Ovary (tissue), 10 donors: Measurements from ENCODE around the gene ADM5. TPM values are rescaled to one million over a fixed set of nuclear protein-coding genes. Genes with fewer than 3 reads are reported as not detected.

Experiments used
- DNase-seq, 5 donors: peaks; one replicate each; pipeline ENCODE4 v3.0.0-alpha.2; 2019 to 2020
- H3K27ac ChIP-seq, 2 donors: fragments of 200-600 bp; one replicate each; pipeline versions ENCODE4 v1.5.1 to v1.8.0; 2019 to 2022
- H3K27me3 ChIP-seq: fragments of 200-600 bp; one replicate; pipeline ENCODE4 v1.8.0; 2022
- H3K36me3 ChIP-seq: fragments of 200-600 bp; sonication (generic); one replicate; pipeline ENCODE4 v1.5.1; 2019
- H3K4me1 ChIP-seq: one replicate; pipeline ENCODE4 v1.8.1; 2013; ENCODE audit warnings: mild to moderate bottlenecking, moderate library complexity; ENCODE audit not compliant: insufficient read depth
- H3K4me3 ChIP-seq: fragments of 200-600 bp; sonication (generic); one replicate; pipeline ENCODE4 v1.5.1; 2017
- H3K9me3 ChIP-seq, 2 donors: fragments of 200-600 bp in 1 of 2; sonication (generic) in 1 of 2; one replicate each; pipeline versions ENCODE4 v1.5.1 to v1.8.1; 2013 to 2019; ENCODE audit warnings: mild to moderate bottlenecking in 1 of 2, moderate library complexity in 1 of 2
- EP300 ChIP-seq: sonication (generic); formaldehyde crosslinking; IDR thresholded peaks from one replicate; pipeline ENCODE4 v1.6.1; 2017; ENCODE audit warnings: antibody characterized with exemption
- POLR2A ChIP-seq: fragments of 450-650 bp; IDR thresholded peaks from one replicate; pipeline ENCODE4 v1.6.1; 2017; ENCODE audit warnings: antibody characterized with exemption, mild to moderate bottlenecking, moderate library complexity
- WGBS, 3 donors: extraction: QIAGEN DNeasy Blood & Tissue Kit in 1 of 3; methylation state at CpG; one replicate each; pipeline versions ENCODE4 v1.1.5 to v1.1.7; 2013 to 2017; 5-methylcytosine and 5-hydroxymethylcytosine counted together
- intact Hi-C, 4 donors: fragments of 100-400 bp; cut with DNase I; formaldehyde crosslinking; loops; one replicate each; pipeline versions ENCODE4 v1.11.0 to v1.15.1; 2022 to 2023
- long read RNA-seq, 3 donors: library from polyadenylated mRNA in 2 of 3; unstranded in 2 of 3; transcript quantifications; one replicate each; pipeline ENCODE4 v2.0.0 and lab custom pipeline, GENCODE V29; 2021 to 2026
- polyA plus RNA-seq, 2 donors: library from polyadenylated mRNA; stranded (reverse); fragments of 200-250 nt in 1 of 2; fragments of 350-450 nt in 1 of 2; fragmentation: Illumina TruSeq in 1 of 2; extraction: RNeasy Lipid Tissue Mini Kit (QIAGEN cat#74804) in 1 of 2; gene quantifications; one replicate each; pipeline ENCODE4 v1.2.3, GENCODE V29; 2013 to 2014
- total RNA-seq, 7 donors: library from RNA; depleted of rRNA in 2 of 7; stranded (reverse); fragments of >200 nt in 2 of 7; fragmentation: NEBNext Ultra II Directional in 3 of 7; extraction: Animal tissue kit (Norgen Biotek cat#: 25700) in 3 of 7; gene quantifications; one replicate each; pipeline versions ENCODE4 v1.1.0 to v1.2.4, GENCODE V29; 2016 to 2023
- TF ChIP-seq, protein P1 (sequence below), 3 donors: fragments of 450-650 bp in 2 of 3; fragments of 200-600 bp in 1 of 3; IDR thresholded peaks; one replicate each; pipeline versions ENCODE4 v1.5.1 to v1.8.0; 2016 to 2022; ENCODE audit warnings: antibody characterized with exemption in 3 of 3, mild to moderate bottlenecking in 1 of 3
- donor health status: DM: no; HTN: no; CAD: no; lungs with moderate emphysema.
- donor health status: DM: no; HTN: no; CAD: no.
- donor health status: Bipolar disorder and iron deficiency.
- donor health status: DM: yes; HTN: yes; CAD: no.
- donor health status: DM: no; HTN: no; CAD: no.
- donor health status: DM: yes; HTN: yes; CAD: no.

ADM5 gene, protein sequence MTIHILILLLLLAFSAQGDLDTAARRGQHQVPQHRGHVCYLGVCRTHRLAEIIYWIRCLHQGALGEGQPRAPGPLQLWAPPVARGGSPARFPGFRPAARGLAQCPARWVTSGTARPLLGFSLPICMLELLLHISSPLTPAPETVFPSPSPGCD
- total RNA-seq, result 1 to 10 TPM in 4 of 7 donors, under 1 TPM in 3; 0.48 to 1.9 (median 1.3) TPM
- 1 to 10 TPM in 1 of 2 donors, not detected in 1; 1.6 TPM for polyA plus RNA-seq
- long read RNA-seq, donor 1, partial matches to known transcripts, result 0 of 1 reads
- long read RNA-seq, donor 1, other reads (novel, unspliced or antisense), result 0 of 1 reads
- long read RNA-seq, donor 2, partial matches to known transcripts, result 0 of 3 reads
- long read RNA-seq, donor 2, other reads (novel, unspliced or antisense), result 0 of 3 reads
- long read RNA-seq, donor 3, partial matches to known transcripts, result 0 of 1 reads
- long read RNA-seq, donor 3, other reads (novel, unspliced or antisense), result 0 of 1 reads

- TF ChIP-seq POLR2A (no peak), EP300 (no peak)
- TF ChIP-seq, protein P1, sequence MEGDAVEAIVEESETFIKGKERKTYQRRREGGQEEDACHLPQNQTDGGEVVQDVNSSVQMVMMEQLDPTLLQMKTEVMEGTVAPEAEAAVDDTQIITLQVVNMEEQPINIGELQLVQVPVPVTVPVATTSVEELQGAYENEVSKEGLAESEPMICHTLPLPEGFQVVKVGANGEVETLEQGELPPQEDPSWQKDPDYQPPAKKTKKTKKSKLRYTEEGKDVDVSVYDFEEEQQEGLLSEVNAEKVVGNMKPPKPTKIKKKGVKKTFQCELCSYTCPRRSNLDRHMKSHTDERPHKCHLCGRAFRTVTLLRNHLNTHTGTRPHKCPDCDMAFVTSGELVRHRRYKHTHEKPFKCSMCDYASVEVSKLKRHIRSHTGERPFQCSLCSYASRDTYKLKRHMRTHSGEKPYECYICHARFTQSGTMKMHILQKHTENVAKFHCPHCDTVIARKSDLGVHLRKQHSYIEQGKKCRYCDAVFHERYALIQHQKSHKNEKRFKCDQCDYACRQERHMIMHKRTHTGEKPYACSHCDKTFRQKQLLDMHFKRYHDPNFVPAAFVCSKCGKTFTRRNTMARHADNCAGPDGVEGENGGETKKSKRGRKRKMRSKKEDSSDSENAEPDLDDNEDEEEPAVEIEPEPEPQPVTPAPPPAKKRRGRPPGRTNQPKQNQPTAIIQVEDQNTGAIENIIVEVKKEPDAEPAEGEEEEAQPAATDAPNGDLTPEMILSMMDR (IDR thresholded peaks at IDR 0.05), result peak in 1 of 3 donors; percentile 32
- WGBS, 3 donors, result 24 to 29% (median 26%) methylated on average over 41 to 54 of the region's 54 CpGs
- peak within 1 kb of the TSS; percentile 8 to 10 for H3K27ac ChIP-seq
- peak in 4 of 5 donors; percentile 57 to 68 (median 62) for DNase-seq
- no peaks in the 10 kb centered on the region for H3K36me3 ChIP-seq
- no peaks in the 10 kb centered on the region for H3K9me3 ChIP-seq
- intact Hi-C loops, result loop anchor here in 1 of 4 donors (2.0 to 10.0 kb wide), 3 partner anchors 67 to 215 kb away; partner anchors contain the start of genes FLT3LG and PRR12
- peak within 1 kb of the TSS; percentile 39 for H3K4me3 ChIP-seq
- H3K4me1 ChIP-seq, result no peaks in the 10 kb centered on the region
- H3K27me3 ChIP-seq, result no peaks in the 10 kb centered on the region
These were observed at the start of gene ADM5 for GRCh38 chr19:49689133-49690078. Gene ADM5 (plus strand): TSS chr19:49689594. CDS start chr19:49689838, 244 bp downstream.

DNA sequence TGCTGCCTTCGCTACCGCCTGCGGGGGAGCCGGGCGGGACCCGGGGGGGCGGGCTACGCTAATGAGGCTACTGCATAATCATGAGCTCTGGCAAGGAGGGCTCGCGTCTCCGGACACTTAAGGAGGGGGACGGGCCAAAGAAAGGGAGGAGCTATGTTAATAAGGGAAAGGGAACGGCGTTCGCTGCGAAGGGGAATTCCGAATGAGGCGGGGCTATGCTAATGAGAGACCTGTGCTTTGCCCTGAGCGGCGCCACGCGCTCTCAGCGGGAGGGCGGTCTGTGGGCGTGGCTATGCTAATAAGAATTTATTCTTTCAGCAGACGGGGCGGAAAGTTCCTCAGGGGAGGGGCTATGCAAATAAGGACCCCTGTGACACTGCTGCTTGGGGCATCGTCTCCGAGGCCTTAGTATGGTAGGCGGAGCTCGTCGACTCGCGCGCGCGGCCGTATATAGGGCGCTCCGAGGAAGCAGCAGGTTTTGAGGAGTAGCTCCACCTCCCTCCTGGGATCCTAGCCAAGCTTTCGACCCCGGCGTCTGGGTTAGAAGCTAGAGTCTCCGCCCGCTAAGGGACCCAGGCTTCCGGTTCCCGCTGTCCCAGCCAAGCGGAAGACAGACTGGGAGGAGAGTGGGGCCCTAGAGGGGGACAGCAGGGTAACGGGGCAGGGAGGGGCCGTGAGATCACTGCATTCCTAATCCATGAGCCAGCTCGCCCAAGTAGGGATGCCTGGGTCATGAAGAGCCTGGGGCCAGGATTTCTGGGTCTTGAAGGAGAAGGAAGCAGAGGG, 49.1 kb upstream of the ADM5 start, which contains the start of gene RRAS:
TSS of gene RRAS (minus strand) at position 31 of the 786 bp plus-strand sequence. CDS start 45 bp downstream, outside the sequence.
- intact Hi-C loops, result loop anchor here in 1 of 4 donors (5.0 kb wide), 1 partner anchor 37 kb away; the partner anchor contains the start of gene PRMT1
- 0 to 1% (median 0%) methylated on average over 43 to 51 of the region's 51 CpGs for WGBS, 3 donors
- no peaks in the 10 kb centered on the region for H3K36me3 ChIP-seq
- peak within 1 kb of the TSS; percentile 80 for H3K4me3 ChIP-seq
- peak; percentile 98 to 100 (median 99) for DNase-seq
- TF ChIP-seq POLR2A, result peak; percentile 97
- TF ChIP-seq, protein P1 (IDR thresholded peaks at IDR 0.05), result no peak
- peak; percentile 81 for TF ChIP-seq EP300
- no peaks in the 10 kb centered on the region for H3K9me3 ChIP-seq
- H3K4me1 ChIP-seq, result peaks cover 12% of the 10 kb centered on the region
- H3K27ac ChIP-seq, result peak within 1 kb of the TSS; percentile 98 to 100
- H3K27me3 ChIP-seq, result no peaks in the 10 kb centered on the region

DNA sequence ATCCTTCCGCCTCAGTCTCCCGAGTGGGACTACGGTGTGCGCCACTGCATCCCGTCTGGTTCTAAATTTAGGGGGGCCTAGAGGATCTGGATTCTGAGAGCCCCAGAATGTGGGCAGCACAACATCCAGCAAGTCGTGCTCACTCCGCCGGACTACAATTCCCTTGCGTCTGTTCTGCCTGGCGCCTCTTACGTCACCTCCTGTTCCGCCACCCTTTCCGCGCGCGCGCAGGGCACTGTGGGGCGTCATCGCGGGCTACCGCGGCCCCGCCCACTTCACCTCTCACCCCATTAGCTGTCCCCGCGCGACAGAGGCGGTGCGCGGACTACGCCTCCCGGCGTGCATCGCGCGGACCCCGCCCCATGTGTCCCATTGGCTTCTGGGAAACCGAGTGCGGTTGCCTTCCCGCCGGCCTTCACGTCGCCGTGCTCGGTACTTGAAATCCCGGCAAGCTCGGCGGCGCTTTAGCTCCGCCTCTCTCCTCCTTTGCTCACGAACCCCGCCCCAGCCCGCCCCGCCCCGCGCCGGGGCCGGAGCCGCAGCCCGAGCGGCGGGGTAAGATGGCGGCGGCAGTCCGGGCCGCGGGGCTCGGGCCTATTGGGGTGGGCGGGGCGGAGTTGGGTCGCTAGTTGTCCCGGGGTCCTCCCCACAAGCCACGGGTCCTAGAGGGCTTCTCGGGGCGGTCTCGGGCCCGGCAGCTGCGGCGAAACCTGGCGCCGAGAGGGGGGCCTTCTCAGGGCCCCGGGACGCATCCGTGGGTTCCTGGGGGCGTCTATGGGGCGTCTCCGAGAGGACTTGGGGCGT, 47.5 kb upstream of the ADM5 start, which contains the start of gene SCAF1:
TSS of gene SCAF1 (plus strand) at position 522 of the 804 bp plus-strand sequence. CDS start 2,818 bp downstream, outside the sequence.
- H3K4me3 ChIP-seq, result peak within 1 kb of the TSS; percentile 93
- peak within 1 kb of the TSS; percentile 98 to 100 for H3K27ac ChIP-seq
- 0 to 1% (median 1%) methylated on average over 50 to 87 of the region's 87 CpGs for WGBS, 3 donors
- intact Hi-C loops, result loop anchor here in 1 of 4 donors (2.0 to 5.0 kb wide), 2 partner anchors 23 to 35 kb away; partner anchors contain the start of genes BCL2L12, IRF3 and PRMT1
- peaks cover 12% of the 10 kb centered on the region for H3K4me1 ChIP-seq
- no peaks in the 10 kb centered on the region for H3K36me3 ChIP-seq
- peak; percentile 99 to 100 (median 99) for DNase-seq
- no peaks in the 10 kb centered on the region for H3K27me3 ChIP-seq
- TF ChIP-seq EP300, result peak; percentile 98
- peak; percentile 93 for TF ChIP-seq POLR2A
- TF ChIP-seq, protein P1 (IDR thresholded peaks at IDR 0.05), result no peak
- no peaks in the 10 kb centered on the region for H3K9me3 ChIP-seq
